ENCODE data around the gene POU2F2. TPM values are rescaled to one million over a fixed set of nuclear protein-coding genes. Genes with fewer than 3 reads are reported as not detected.

The POU2F2 gene
- total and polyA plus RNA-seq, 9 of the 15 experiments (the other 6 are each of a cell fraction or from before 2014, with no cell fraction given) = 0.03 to 0.68 (median 0.14) TPM

GRCh38 chr19:42075364-42075615 lies 57.0 kb downstream of the POU2F2 start (continued):
- TF ChIP-seq AFF4 (CRISPR knock-in tag; IDR thresholded peaks at IDR 0.05) = no peak
- peak; percentile 33 for TF ChIP-seq BCOR (IDR thresholded peaks at IDR 0.05)
- peak; percentile 34; the same call in 1 of the 2 replicates for TF ChIP-seq ZNF407 (IDR thresholded peaks at IDR 0.05; ENCODE audit: low read depth)
- 0 out of 2 replicates have a peak, but pooled peaks have one; percentile 43 for TF ChIP-seq CC2D1A (IDR thresholded peaks at IDR 0.05)
- TF ChIP-seq HDAC1 (IDR thresholded peaks at IDR 0.05) = peak in 1 of 2 experiments; percentile 87; a peak in 1 of 4 replicates
- no peak for TF ChIP-seq ZNF3 (CRISPR knock-in tag; IDR thresholded peaks at IDR 0.05)
- peak; percentile 36 for TF ChIP-seq ZNF592 (IDR thresholded peaks at IDR 0.05)
- no peak for TF ChIP-seq NR2C2 (CRISPR knock-in tag; IDR thresholded peaks at IDR 0.05)
- TF ChIP-seq NR2C2 (tag; IDR thresholded peaks at IDR 0.05) = peak; percentile 79; the same call in 1 of the 2 replicates
- TF ChIP-seq RNF2 (IDR thresholded peaks at IDR 0.05) = 0 out of 2 replicates have a peak, but pooled peaks have one; percentile 9
- 0 out of 2 replicates have a peak, but pooled peaks have one; percentile 16 for TF ChIP-seq ZBTB9 (CRISPR knock-in tag; IDR thresholded peaks at IDR 0.05)
- TF ChIP-seq TRIM24 (IDR thresholded peaks at IDR 0.05) = 0 out of 4 replicates have a peak, but pooled peaks of 1 of the 2 experiments have one; percentile 30

All from K562 (cell line).